Measurements from ENCODE around the gene SKI.

GRCh38 chr1:2213576-2214505, 14.3 kb upstream of the SKI start:
- TF ChIP-seq POLR2A (IDR thresholded peaks at IDR 0.05; ENCODE audit: extremely low read depth, insufficient read length) (no peak), CTCF (IDR thresholded peaks at IDR 0.05; ENCODE audit: low read depth, low read length) (no peak), MYC (IDR thresholded peaks at IDR 0.05; ENCODE audit: low read depth, low read length) (no peak), MAX (IDR thresholded peaks at IDR 0.05; ENCODE audit: low read depth, low read length) (no peak)
